ENCODE data around the gene MAPK8IP2. TPM values are rescaled to one million over a fixed set of nuclear protein-coding genes. Genes with fewer than 3 reads are reported as not detected.

MAPK8IP2 gene
- total RNA-seq, 1 experiment from 2014 or later, result 7.8 TPM

DNA sequence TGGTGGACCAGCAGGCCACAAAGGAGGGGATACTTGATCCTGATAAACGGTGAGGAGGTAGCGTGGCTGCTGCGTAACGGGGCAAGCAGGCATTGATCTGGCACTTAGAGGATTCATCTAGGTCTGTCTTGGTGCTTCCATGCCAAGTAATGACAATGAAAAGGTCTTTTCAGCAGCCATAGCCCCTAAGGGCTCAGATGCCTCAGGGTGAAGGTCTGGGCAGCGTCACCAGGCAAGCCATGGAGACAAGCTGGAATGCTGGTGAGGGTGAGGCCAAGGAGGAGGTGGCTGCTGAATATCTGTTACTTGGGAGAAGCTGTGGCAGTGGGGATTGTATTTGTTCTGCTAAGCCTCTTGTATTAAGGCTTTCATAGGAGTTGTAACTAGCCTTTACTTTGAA lies 13.2 kb upstream of the MAPK8IP2 start:
- no peaks in the 10 kb centered on the region for H3K4me1 ChIP-seq (ENCODE audit: insufficient read depth, low read length, poor library complexity, severe bottlenecking)
- TF ChIP-seq, protein P1, sequence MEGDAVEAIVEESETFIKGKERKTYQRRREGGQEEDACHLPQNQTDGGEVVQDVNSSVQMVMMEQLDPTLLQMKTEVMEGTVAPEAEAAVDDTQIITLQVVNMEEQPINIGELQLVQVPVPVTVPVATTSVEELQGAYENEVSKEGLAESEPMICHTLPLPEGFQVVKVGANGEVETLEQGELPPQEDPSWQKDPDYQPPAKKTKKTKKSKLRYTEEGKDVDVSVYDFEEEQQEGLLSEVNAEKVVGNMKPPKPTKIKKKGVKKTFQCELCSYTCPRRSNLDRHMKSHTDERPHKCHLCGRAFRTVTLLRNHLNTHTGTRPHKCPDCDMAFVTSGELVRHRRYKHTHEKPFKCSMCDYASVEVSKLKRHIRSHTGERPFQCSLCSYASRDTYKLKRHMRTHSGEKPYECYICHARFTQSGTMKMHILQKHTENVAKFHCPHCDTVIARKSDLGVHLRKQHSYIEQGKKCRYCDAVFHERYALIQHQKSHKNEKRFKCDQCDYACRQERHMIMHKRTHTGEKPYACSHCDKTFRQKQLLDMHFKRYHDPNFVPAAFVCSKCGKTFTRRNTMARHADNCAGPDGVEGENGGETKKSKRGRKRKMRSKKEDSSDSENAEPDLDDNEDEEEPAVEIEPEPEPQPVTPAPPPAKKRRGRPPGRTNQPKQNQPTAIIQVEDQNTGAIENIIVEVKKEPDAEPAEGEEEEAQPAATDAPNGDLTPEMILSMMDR (conservative IDR thresholded peaks at IDR 0.05; ENCODE audit: low read depth, low read length), result no peak
- no peak for TF ChIP-seq EZH2 (IDR thresholded peaks at IDR 0.05; ENCODE audit: borderline replicate concordance, low read depth, low read length, poor library complexity, severe bottlenecking)
- H3K27me3 ChIP-seq (replicated peaks; ENCODE audit: insufficient read depth, low read depth, low read length, poor library complexity), result peaks cover 4% of the 10 kb centered on the region
- no peaks in the 10 kb centered on the region for H3K9me3 ChIP-seq (ENCODE audit: low read depth, low read length, poor library complexity, severe bottlenecking)
- intact Hi-C loops (cut with micrococcal nuclease; ENCODE audit: unreplicated experiment), result no loop called here
- H3K36me3 ChIP-seq (ENCODE audit: insufficient read depth, low read length, poor library complexity, severe bottlenecking), result no peaks in the 10 kb centered on the region
- CTCF ChIA-PET, result no interaction called here
- POLR2A ChIA-PET (ENCODE audit: low non-redundant PET), result no interaction called here
- no peak for DNase-seq (ENCODE audit: low spot score)
- BruUV-seq (replicated peaks), result no TSS peak
- H3K4me3 ChIP-seq (ENCODE audit: low read depth, low read length, poor library complexity, severe bottlenecking), result no peak overlapping the region
- no peak overlapping the region for H3K27ac ChIP-seq (ENCODE audit: low read depth, low read length, poor library complexity, severe bottlenecking)

DNA sequence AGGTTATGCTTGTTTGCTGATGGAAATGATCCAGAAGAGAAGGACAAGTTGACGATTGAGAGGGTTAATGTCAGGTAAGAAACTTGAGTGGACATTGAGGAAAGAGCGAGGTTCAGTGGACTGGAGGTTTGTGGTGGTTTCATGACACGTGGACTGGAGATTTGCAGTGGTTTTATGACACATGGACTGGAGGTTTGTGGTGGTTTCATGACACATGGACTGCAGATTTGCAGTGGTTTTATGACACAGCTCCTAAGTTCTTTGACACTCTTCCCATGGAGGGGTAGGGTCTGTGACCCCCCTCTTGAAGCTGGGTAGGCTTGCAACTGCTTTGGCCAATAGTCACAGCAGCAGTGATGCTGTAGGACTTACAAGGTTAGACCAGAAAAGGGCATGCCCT lies 5.4 kb upstream of the MAPK8IP2 start:
- ChIA-PET POLR2A (ENCODE audit: low non-redundant PET) (interaction anchor here (0.7 kb wide), 1 partner anchor 45 kb away, joined by 7 read pairs; no protein-coding TSS in a partner anchor), CTCF (no interaction called here)
- TF ChIP-seq, protein P1 (conservative IDR thresholded peaks at IDR 0.05; ENCODE audit: low read depth, low read length), result no peak
- no peak for TF ChIP-seq EZH2 (IDR thresholded peaks at IDR 0.05; ENCODE audit: borderline replicate concordance, low read depth, low read length, poor library complexity, severe bottlenecking)
- Histone ChIP-seq H3K4me1 (ENCODE audit: insufficient read depth, low read length, poor library complexity, severe bottlenecking) (no peaks in the 10 kb centered on the region), H3K27ac (ENCODE audit: low read depth, low read length, poor library complexity, severe bottlenecking) (no peak overlapping the region), H3K9me3 (ENCODE audit: low read depth, low read length, poor library complexity, severe bottlenecking) (no peaks in the 10 kb centered on the region), H3K36me3 (ENCODE audit: insufficient read depth, low read length, poor library complexity, severe bottlenecking) (no peaks in the 10 kb centered on the region), H3K4me3 (ENCODE audit: low read depth, low read length, poor library complexity, severe bottlenecking) (no peak overlapping the region), H3K27me3 (replicated peaks; ENCODE audit: insufficient read depth, low read depth, low read length, poor library complexity) (peaks cover under 1% of the 10 kb centered on the region)
- no peak for DNase-seq (ENCODE audit: low spot score)
- BruUV-seq (replicated peaks), result no TSS peak
- intact Hi-C loops (cut with micrococcal nuclease; ENCODE audit: unreplicated experiment), result no loop called here

DNA sequence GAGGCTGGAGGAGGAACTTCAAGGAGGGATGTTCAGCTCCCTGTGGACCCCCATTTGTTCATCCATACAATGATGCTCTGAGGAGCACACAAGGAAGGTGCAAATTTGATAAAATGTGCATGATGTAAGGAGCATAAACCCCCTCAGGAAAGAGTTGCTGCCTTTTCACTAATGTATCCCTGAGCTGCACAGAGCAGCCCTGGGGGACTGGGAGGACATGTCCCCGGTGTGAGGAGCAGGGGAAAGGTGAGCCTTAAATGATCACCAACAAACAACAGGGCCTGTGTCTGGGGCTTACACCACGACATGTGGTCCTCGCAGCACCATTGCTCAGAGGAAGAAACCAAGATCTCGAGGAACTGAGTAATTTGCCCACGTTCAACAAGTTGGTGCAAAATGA lies 3.5 kb upstream of the MAPK8IP2 start:
- CTCF ChIA-PET, result no interaction called here
- DNase-seq (ENCODE audit: low spot score), result no peak
- POLR2A ChIA-PET (ENCODE audit: low non-redundant PET), result no interaction called here
- H3K4me3 ChIP-seq (ENCODE audit: low read depth, low read length, poor library complexity, severe bottlenecking), result no peak overlapping the region
- no peaks in the 10 kb centered on the region for H3K36me3 ChIP-seq (ENCODE audit: insufficient read depth, low read length, poor library complexity, severe bottlenecking)
- H3K4me1 ChIP-seq (ENCODE audit: insufficient read depth, low read length, poor library complexity, severe bottlenecking), result no peaks in the 10 kb centered on the region
- intact Hi-C loops (cut with micrococcal nuclease; ENCODE audit: unreplicated experiment), result no loop called here
- no peaks in the 10 kb centered on the region for H3K27me3 ChIP-seq (replicated peaks; ENCODE audit: insufficient read depth, low read depth, low read length, poor library complexity)
- no peak overlapping the region for H3K27ac ChIP-seq (ENCODE audit: low read depth, low read length, poor library complexity, severe bottlenecking)
- H3K9me3 ChIP-seq (ENCODE audit: low read depth, low read length, poor library complexity, severe bottlenecking), result no peaks in the 10 kb centered on the region
- BruUV-seq (replicated peaks), result no TSS peak
- TF ChIP-seq, protein P1 (conservative IDR thresholded peaks at IDR 0.05; ENCODE audit: low read depth, low read length), result no peak
- no peak for TF ChIP-seq EZH2 (IDR thresholded peaks at IDR 0.05; ENCODE audit: borderline replicate concordance, low read depth, low read length, poor library complexity, severe bottlenecking)
